HG02884 (cell line): Measurements from ENCODE around the gene TPGS1.

ENCODE experiments used
- ATAC-seq: cut with Tn5 transposase; IDR thresholded peaks from one replicate; pipeline ENCODE4 v1.9.1; 2021; ENCODE audit warnings: mild to moderate bottlenecking, moderate library complexity; ENCODE audit not compliant: unreplicated experiment

Gene TPGS1

DNA sequence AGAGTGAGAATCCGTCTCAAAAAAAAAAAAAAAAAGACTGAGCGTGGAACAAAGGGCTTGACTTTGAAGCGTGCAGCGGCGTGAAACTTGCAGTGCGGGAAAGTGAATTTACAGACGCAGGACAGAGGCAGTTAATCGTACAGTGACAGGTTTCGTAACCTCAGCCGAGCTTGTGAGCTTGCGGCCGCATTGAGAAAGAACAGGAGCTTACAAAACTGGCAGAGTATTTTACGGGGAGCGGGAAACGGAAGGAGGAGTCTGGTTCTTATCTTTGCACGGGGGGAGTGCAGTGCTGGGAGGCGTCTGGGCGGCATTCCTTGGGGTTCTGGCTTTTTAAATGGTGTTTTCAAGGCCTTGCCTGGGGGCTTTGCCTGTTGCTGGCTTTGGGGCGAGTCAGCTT lies 59.1 kb downstream of the TPGS1 start:
- no peak for ATAC-seq

DNA sequence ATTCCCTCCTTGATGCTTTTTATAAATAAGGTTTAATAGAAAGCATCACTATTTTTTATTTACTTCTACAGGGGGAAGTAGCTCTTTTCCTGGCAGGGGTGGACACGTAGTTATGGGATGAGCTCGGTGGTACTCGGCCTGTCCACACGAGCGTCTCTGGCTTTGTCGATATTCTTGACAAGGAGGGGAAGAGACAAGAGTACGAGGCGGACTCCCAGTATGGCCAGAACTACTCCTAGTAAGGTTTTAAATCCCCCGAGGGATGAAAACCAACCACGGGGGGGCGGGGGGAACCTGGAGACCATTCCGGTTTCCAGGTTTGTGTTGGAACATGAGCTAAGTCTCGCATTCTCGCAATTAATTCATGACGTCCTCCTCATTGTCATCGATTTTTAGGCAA lies 59.5 kb downstream of the TPGS1 start:
- no peak for ATAC-seq

DNA sequence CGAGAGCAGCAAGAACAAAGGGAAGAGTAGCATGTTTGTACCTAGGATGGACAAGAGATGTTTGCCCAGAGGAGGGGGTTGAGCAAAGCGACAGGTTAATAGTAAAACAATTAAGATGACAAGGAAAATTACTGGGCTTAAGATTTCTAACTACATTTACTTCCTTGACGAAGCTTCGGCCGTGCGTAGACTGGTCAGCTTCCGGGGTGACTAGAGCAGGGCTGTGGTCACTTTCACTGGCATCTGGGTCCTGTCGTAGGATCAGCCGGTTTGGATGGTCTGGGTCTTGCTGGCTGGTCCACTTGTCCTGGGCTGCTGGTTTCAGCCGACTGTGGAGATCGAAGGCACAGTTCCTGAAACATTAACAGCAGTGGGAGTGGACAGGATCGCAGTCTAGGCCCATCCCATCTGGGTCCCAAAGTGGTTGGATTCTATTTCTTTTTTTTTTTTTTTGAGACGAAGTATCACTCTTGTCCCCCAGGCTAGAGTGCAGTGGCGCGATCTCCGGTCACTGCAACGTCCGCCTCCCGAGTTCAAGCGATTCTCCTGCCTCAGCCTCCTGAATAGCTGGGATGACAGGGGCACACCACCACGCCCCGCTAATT lies 60.1 kb downstream of the TPGS1 start:
- ATAC-seq: no peak
